Epithelial cell of prostate (primary cell): ENCODE data around the gene SIGLEC5.
"Not testable (repeated sequence)": the region's sequence is repeated elsewhere in the genome, so short reads cannot be mapped to it uniquely, and the experiment has no call there.

Source experiments
- DNase-seq: peaks from one replicate; pipeline ENCODE4 v3.0.0-alpha.2; 2011; ENCODE audit warnings: low read depth, low spot score
- H3K27ac ChIP-seq: fragments of 450-650 bp; 2 replicates; pipeline ENCODE4 v1.5.1; 2017; ENCODE audit warnings: mild to moderate bottlenecking

The SIGLEC5 gene, protein sequence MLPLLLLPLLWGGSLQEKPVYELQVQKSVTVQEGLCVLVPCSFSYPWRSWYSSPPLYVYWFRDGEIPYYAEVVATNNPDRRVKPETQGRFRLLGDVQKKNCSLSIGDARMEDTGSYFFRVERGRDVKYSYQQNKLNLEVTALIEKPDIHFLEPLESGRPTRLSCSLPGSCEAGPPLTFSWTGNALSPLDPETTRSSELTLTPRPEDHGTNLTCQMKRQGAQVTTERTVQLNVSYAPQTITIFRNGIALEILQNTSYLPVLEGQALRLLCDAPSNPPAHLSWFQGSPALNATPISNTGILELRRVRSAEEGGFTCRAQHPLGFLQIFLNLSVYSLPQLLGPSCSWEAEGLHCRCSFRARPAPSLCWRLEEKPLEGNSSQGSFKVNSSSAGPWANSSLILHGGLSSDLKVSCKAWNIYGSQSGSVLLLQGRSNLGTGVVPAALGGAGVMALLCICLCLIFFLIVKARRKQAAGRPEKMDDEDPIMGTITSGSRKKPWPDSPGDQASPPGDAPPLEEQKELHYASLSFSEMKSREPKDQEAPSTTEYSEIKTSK

DNA sequence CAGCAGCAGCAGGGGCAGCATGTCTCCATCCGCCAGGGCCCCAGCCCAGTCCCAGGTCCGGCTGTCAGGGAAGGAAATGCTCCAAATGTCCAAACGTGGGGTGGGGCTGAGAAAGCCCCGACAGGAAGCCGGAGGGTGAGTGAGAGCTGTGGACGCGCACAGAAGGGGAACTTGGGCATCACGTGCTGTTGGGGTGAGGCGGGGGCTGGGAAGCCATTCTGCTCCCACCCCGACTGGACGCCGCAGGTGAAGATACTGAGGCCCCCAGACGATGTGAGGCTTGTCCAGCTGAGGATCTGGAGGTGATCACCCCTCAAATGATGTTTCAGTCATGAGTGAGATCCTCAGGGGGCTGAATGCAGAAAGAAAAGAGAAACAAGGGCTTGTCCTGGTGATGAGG, at the start of gene SIGLEC5:
TSS of gene SIGLEC5 (minus strand) at position 87 of the 400 bp plus-strand sequence. CDS start at position 21, 66 bp downstream.
- DNase-seq, H3K27ac ChIP-seq: not testable (repeated sequence)

DNA sequence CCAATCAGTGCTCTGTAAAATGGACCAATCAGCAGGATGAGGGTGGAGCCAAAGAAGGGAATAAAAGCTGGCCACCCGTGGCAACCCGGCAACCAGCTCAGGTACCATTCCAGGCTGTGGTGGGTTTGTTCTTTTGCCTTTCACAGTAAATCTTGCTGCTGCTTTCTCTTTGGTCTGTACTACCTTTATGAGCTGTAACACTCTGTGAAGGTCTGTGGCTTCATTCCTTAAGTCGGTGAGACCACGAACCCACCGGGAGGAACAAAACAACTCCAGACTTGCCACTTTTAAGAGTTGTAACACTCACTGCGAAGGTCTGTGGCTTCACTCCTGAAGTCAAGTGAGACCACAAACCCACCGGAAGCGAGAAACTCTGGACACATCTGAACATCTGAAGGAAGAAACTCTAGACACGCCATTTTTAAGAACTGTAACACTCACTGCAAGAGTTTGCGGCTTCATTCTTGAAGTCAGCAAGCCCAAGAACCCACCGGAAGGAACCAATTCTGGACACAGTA, 46.4 kb upstream of the SIGLEC5 start:
- no peak overlapping the region for H3K27ac ChIP-seq
- DNase-seq = no peak

DNA sequence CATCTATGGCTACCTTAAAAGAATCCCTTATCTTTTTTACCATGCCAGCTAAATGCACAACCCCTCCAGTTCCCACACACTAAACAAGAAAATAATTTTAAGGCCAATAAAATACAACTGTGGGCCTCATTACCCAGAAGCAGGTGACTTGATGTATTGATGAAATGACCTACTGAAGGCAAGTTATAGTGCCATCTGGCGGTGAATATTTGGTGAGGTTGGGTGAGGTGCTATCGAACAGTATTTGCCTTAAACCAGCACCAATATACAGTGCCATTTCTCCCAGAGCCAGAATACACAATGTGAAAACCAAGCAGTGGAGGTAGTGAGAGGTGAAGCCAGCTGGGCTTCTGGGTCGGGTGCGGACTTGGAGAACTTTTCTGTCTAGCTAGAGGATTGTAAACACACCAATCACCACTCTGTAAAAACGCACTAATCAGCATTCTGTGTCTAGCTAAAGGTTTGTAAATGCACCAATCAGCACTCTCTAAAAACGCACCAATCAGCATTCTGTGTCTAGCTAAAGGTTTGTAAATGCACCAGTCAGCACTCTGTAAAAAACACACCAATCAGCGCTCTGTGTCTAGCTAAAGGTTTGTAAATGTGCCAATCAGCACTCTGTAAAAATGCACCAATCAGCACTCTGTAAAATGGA, 45.8 kb upstream of the SIGLEC5 start:
- not testable (repeated sequence) for DNase-seq, H3K27ac ChIP-seq

DNA sequence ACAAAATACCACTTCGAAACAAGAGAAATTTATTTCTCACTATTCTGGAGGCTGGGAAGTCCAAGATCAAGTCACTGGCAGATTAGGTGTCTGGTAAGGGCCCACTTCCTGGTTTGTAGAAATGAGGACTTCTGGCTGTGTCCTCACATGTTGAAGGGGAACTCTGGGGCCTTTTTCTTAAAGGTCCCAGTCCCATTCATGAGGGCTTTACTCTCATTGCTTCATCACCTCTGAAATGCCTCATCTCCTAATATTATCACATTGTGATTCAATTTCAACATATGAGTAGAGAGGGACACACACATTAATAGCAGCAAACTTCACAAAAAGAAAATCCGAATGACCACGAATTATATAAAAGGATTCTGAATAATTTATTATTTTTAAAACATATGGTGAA, 38.0 kb upstream of the SIGLEC5 start:
- no peak for DNase-seq
- no peak overlapping the region for H3K27ac ChIP-seq

DNA sequence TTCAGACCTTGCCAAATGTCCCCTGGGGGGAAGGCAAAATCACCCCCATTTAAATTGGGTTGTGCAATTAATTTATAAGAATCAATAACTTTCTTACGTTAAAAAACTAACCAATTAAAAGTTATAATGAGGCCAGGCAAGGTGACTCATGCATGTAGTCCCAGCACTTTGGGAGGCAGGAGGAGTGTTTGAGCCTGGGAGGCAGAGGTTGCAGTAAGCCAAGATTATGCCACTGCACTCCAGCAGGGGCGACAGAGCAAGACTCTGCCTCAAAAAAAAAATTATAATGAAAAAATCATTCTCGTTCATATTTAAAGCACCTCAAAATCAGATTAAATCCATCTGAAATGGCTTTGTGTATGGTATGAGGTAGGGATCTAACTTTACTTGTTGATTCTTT, 34.8 kb upstream of the SIGLEC5 start:
- no peak for DNase-seq
- no peak overlapping the region for H3K27ac ChIP-seq

DNA sequence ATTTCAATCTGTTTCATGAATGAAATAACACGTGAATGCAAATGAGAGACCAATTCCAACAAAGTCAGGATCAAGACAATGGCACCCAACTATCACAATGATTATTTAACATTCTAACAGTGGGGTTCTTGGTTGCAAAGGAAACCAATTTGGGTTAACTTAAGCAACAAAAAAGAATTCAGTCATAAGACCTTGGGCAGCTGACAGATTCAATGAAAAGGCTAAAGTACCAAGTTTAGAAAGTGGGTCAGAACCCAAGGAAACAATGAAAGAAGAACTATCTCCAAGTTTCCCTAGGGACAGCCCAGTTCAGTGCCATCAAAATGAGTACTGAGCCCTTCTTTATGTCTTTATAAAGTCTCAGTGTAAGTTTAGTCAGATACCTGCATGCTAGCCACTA, 33.9 kb upstream of the SIGLEC5 start:
- DNase-seq = no peak
- no peak overlapping the region for H3K27ac ChIP-seq

DNA sequence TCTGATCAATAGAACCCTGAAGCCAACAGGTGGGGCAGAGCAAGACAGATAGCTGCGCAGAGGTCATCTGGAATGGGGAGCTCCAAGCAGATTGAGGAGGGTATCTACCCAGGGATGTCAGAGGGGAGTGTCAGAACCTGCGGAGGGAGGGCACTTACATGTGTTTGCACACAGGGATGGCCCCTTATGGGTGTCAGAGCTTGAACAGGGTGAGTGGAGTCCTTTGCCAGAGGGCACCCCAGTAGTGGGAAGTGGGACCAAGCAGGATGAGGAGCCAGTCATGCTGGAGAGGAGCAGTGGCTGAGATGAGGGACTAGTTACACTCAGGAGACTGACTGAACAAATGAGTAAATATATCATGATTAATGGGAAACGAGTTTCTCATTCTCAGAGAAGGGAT, 33.4 kb upstream of the SIGLEC5 start:
- DNase-seq = no peak
- H3K27ac ChIP-seq = no peak overlapping the region

DNA sequence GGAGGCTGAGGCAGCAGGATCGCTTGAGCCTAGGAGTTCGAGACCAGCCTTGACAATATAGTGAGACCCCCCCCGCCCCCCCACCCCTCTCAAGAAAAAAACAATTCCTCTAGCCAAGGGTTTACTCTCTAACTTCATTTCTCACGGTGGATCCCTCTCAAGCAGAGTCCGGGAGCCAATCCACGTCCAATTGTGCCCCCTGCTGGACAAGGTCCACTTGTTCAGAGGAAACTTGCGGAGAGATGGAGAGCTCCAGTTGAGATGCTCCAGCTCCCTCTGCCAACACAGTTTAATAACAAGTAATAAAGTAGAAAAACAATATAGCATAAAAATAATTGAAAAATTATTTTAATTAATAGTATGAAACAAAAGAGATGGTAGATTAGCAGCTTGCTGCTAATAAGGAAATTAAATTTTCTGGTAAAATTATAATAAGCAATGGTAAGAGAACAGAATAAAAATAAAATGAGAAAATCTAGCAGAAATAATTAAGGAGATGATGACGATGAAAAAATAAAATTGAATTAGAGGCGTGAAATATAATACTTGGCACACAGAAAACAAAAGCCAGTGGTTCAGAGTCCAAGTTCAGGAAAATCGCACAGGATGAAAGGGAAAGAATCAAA, 30.9 kb upstream of the SIGLEC5 start:
- DNase-seq = no peak
- no peak overlapping the region for H3K27ac ChIP-seq

DNA sequence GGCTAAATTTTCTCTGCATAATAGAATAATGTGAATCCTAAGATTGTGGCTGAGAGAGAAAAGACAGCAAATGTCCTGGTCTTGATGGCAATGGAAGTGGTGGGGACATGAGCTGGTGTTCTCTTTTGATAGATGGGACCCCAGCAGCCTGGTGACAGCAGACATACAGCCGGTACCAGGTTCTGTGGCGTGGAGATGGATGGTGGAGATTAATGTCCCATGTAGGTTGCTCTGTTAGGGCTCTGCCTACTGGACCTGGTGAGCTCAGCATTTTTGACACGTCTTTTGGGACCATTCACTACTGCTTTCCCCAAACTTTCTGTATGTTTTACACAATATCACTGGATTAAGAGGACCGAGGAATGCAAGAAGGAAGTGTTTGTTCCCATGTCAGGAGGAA, 24.6 kb upstream of the SIGLEC5 start:
- no peak for DNase-seq
- H3K27ac ChIP-seq = no peak overlapping the region

DNA sequence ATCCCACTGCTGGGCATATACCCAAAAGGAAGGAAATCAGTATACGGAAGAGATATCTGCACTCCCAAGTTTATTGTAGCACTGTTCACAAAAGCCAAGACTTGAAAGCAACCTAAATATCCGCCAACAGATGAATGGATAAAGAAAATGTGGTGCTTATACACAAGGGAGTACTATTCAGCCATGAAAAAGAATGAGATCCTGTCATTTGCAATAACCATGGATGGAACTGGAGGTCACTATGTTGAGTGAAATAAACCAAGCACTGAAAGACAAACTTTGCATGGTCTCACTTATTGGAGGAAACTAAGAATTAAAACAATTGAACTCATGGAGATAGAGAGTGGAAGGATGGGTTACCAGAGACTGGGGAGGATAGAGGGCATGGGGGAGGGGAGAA, 23.0 kb upstream of the SIGLEC5 start:
- DNase-seq = no peak
- no peak overlapping the region for H3K27ac ChIP-seq

DNA sequence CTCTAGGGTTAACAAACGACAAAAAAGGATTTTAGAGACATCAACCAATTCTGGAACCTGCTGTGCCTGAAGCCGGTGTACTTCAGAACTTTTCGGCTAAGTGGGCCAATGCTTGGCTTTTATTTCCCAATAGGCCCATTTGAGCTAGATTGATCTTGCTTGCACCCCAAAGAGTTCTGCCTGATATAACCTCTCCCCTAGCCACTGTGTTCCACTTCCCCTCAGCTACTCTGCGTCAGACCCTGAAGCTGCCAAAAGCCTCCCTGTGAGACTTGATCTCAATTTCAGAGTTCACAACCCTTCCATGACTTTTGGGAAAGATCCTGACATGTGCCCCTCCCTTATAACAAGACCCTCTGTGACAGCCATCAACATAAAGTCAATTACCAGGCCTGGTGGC, 22.1 kb upstream of the SIGLEC5 start:
- DNase-seq = no peak

DNA sequence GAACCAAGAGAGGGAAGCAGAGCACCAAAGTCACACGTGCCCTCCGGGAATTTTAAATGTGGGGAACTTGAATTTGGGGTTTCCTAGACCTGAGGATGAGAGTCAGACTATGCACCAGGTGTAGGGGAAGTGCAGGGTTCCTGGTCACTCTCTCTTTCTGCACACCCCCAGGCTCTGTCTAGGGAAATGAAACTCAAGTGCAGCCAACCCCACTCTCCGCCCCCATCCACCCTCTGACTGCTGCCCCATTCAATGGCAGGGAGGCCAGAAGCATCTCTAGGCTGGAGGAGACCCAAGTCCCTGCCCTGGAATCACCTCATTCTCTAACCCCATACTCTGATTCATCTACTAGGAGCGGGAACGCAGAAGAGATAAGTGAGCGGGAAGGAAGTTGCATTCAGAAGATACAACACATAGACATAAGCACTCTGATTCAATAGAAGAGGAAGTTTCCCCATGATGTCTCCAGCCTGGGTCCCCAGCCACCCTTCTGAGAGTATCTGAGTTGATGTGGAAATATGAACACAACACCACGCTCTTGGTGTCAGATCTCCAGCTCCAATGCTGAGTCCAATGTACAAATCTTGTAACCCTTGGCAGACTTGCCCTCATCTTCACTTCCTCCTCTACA, 21.1 kb upstream of the SIGLEC5 start:
- no peak for DNase-seq
- H3K27ac ChIP-seq = no peak overlapping the region

More for the DNA sequence above, 22.1 kb upstream of the SIGLEC5 start:
- H3K27ac ChIP-seq = no peak overlapping the region

DNA sequence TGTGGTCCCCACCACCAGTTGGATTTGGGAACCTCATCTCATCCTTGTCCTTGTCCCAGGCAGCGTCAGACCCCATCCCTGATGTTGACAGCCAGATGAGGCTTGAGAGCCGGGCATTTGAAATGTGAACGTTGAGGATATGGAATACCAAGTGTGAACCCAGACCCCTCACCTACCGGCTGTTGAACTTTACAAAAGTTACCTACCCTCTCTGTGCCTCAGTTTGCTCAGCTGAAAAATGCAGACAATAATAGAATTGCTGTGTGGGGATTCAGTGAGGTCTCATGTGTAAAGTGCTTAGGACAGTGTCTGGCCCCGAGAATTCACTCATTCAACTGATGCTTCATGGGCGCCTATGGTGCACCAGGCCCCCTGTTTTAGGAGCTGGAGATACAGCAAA, 17.1 kb upstream of the SIGLEC5 start:
- no peak overlapping the region for H3K27ac ChIP-seq
- no peak for DNase-seq

DNA sequence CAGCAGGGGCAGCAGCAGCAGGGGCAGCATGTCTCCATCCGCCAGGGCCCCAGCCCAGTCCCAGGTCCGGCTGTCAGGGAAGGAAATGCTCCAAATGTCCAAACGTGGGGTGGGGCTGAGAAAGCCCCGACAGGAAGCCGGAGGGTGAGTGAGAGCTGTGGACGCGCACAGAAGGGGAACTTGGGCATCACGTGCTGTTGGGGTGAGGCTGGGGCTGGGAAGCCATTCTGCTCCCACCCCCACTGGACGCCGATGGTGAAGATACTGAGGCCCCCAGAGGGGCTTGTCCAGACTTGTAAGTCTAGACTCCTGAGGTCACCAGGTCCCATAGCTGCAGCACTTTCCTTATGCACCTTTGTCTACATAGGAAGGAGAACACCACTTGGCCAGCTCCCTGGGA, 16.5 kb upstream of the SIGLEC5 start, which contains the start of gene SIGLEC14:
TSS of gene SIGLEC14 (minus strand) at position 96 of the 400 bp plus-strand sequence. CDS start at position 30, 66 bp downstream.
- H3K27ac ChIP-seq, DNase-seq: not testable (repeated sequence)

DNA sequence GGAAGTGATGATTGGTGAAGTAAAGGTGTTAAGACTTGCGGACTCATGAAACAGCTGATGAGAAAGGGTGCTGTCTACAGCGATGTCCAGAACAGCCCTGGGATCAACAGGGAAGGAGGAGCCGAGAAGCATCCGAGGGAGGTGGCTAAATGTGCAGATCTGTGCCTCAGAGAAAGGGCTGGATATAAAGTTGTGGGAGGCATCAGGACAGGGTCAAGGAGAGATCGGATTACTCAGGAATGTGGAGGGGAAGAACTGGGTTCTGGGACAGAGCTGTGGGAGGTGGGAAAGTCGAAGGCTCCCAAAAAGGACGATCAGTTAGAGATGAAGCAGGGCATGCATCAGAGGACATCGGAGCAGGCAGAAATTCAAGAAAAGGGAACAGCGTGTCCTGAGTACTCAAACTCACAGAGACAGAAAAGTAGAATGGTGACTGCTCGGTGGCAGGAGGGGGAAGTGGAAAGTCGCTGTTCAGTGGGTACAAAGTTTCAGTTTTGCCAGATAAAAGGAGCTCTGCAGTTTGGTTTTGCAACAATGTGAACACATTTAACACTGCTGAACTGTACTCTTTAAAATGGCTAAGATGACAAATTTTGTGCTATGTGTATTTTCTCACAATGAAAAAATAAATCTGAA, 14.6 kb upstream of the SIGLEC5 start:
- no peak overlapping the region for H3K27ac ChIP-seq

DNA sequence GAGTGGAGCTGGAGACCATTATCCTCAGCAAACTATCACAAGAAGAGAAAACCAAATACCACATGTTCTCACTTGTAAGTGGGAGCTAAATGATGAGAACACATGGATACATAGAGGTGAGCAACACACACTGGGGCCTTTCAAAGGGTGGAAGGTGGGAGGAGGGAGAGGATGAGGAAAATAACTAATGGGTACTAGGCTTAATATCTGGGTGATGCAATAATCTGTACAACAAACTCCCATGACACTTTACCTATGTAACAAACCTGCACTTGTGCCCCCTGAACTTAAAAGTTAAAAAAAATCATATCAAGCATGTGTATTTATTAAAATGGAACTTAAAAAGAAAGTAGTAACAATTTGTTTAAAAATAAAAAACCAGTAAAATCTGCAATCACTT, 11.4 kb upstream of the SIGLEC5 start:
- H3K27ac ChIP-seq = no peak overlapping the region
- DNase-seq = no peak

More for the DNA sequence above, 14.6 kb upstream of the SIGLEC5 start:
- DNase-seq = no peak

DNA sequence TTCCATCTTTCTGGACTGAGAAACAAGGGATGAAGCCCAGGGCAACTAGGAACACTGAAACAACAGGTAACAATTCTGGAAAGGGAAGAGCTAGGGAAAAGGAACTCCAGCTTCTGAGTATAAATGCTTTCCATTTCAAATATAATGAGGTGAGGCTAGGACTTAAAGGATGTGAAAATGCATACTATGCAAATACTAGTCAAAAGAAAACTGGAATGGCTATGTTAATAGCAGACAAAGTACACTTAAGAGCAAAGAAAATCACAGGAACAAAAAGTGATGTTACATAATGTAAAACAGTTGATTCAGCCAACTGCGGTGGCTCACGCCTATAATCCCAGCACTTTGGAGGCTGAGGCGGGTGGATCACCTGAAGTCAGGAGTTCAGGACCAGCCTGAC, 10.2 kb upstream of the SIGLEC5 start:
- no peak overlapping the region for H3K27ac ChIP-seq
- no peak for DNase-seq

DNA sequence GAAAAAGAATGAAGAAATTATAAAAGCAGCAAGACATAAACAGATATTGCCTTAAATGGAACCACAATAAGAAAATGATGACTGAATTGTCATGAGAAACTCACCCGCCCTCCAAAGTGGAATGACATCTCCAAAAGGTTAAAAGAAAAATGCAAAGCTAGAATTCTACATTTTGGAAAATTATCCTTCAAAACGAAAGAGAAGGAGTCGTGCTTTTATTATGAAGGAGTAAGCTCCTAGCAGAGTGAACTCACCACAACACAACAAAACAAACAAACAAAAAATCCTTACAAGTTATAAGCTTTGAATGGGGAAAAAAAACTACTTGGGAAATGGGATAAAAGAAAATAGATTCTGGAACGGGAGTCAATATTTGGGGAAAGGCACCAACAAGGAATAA, 9.7 kb upstream of the SIGLEC5 start:
- H3K27ac ChIP-seq = no peak overlapping the region
- DNase-seq = no peak

DNA sequence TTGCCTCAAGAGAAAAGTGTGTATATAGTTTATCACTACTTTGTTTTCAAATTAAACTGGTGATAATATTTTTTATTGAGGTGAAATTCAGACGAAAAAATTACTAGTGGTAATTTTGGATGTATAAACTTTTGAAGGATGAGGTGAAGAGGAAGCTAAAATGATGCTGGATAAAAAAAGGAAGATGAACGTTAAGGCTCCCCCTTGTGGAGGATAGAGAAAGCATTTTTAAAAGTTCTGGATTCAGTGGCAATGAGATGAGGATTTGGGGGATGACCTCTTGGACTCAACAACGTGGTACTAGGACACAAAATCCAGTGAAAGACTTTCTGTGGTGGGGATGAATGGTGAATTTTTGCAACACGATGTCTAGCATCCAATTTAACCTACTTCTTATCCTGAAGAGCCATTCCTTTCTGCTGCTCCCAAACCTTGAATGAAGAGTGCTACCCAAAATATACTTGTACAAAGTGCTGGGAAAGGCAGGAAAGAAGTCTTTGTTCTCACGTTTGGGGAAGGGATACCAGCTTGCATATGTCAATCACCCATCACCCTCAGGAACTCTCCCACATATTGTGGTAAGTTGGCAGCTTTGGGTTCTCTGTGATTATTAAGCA, 7.3 kb upstream of the SIGLEC5 start:
- no peak overlapping the region for H3K27ac ChIP-seq
- DNase-seq = no peak
